Panc1 (cell line): ENCODE data around the gene TMEM39B. TPM values are rescaled to one million over a fixed set of nuclear protein-coding genes. Genes with fewer than 3 reads are reported as not detected.

Source experiments
- ATAC-seq: fragments of 200-7000 bp; cut with Tn5 transposase; 2 replicates; pipeline ENCODE4 v1.9.1; 2020; ENCODE audit warnings: mild to moderate bottlenecking, moderate library complexity
- BruUV-seq: library from RNA; stranded (reverse); fragments of 400-500 nt; replicated peaks from 2 replicates; lab custom pipeline; 2021; lab: Mats Ljungman, UMichigan
- CTCF ChIA-PET: fragments of 300-600 bp; sonication (Branson Sonifier 250); formaldehyde crosslinking; loops from one replicate; lab custom pipeline; 2022; ENCODE audit warnings: antibody characterized with exemption; lab: Charles Lee
- POLR2A ChIA-PET: fragments of 300-600 bp; sonication (Branson Sonifier 250); formaldehyde crosslinking; loops from one replicate; lab custom pipeline; 2022; ENCODE audit warnings: antibody characterized with exemption; lab: Charles Lee
- DNase-seq: peaks from one replicate; pipeline ENCODE4 v3.0.0-alpha.2; 2010; ENCODE audit warnings: low read depth, low spot score
- H3K27ac ChIP-seq: 2 replicates; pipeline ENCODE4 v1.5.1; 2011; ENCODE audit warnings: mild to moderate bottlenecking, low read length, inconsistent platforms
- H3K27me3 ChIP-seq: fragments of 200-500 bp; sonication (Bioruptor generic); 2 replicates; pipeline ENCODE4 v1.6.0; 2014; ENCODE audit warnings: low read length, inconsistent platforms; ENCODE audit not compliant: control insufficient read depth, insufficient read depth
- H3K36me3 ChIP-seq: fragments of 200-500 bp; sonication (Bioruptor generic); 2 replicates; pipeline ENCODE4 v1.5.1; 2014; ENCODE audit warnings: inconsistent platforms, mild to moderate bottlenecking, low read length, moderate library complexity; ENCODE audit not compliant: control insufficient read depth, insufficient read depth
- H3K4me1 ChIP-seq: 2 replicates; pipeline ENCODE4 v1.5.1; 2011; ENCODE audit warnings: inconsistent platforms, mild to moderate bottlenecking, low read length, moderate library complexity; ENCODE audit not compliant: control insufficient read depth, insufficient read depth
- H3K4me3 ChIP-seq, 2 experiments: 2 replicates each; pipeline ENCODE4 v1.5.1; 2011 to 2012; ENCODE audit warnings: low read depth in 2 of 2, low read length in 2 of 2, mild to moderate bottlenecking in 2 of 2, inconsistent platforms in 1 of 2, moderate library complexity in 1 of 2
- H3K9me3 ChIP-seq: fragments of 200-500 bp; sonication (Bioruptor generic); 2 replicates; pipeline ENCODE4 v1.5.1; 2014; ENCODE audit warnings: low read depth, mild to moderate bottlenecking, inconsistent platforms, low read length, moderate library complexity; ENCODE audit not compliant: control insufficient read depth, insufficient read depth
- POLR2AphosphoS5 ChIP-seq: IDR thresholded peaks from 2 replicates; pipeline ENCODE4 v1.6.1; 2012; ENCODE audit warnings: mild to moderate bottlenecking, low read depth, low read length, moderate library complexity
- REST ChIP-seq, 2 experiments: IDR thresholded peaks; 2 replicates each; pipeline ENCODE4 v1.6.1; 2011 to 2012; ENCODE audit warnings: low read depth in 2 of 2, control low read depth in 1 of 2, low read length in 1 of 2, mild to moderate bottlenecking in 1 of 2, moderate library complexity in 1 of 2; ENCODE audit not compliant: insufficient read depth in 1 of 2
- SIN3A ChIP-seq: IDR thresholded peaks from 2 replicates; pipeline ENCODE4 v1.6.1; 2012; ENCODE audit warnings: low read depth, mild to moderate bottlenecking, low read length, moderate library complexity, borderline replicate concordance; ENCODE audit not compliant: insufficient read depth
- TCF7L2 ChIP-seq: IDR thresholded peaks from 2 replicates; pipeline ENCODE4 v1.6.1; 2011; ENCODE audit warnings: mild to moderate bottlenecking, low read depth, low read length, inconsistent platforms
- in situ Hi-C: cut with HindIII; loops from 2 replicates; pipeline ENCODE4 v1.10.0; 2016; ENCODE audit warnings: low sequenced_read_pairs, low pct_unique_long_range_greater_than_20kb
- intact Hi-C: fragments of 100-400 bp; cut with micrococcal nuclease; formaldehyde crosslinking; loops from one replicate; pipeline ENCODE4 v1.10.0; 2022; ENCODE audit not compliant: unreplicated experiment
- microRNA-seq: library from miRNA; unstranded; fragments of <30 nt; microRNA quantifications from one replicate; pipeline ENCODE4 v1.1.0, GENCODE V29; 2020; ENCODE audit not compliant: unreplicated experiment
- total RNA-seq: library from RNA; stranded (reverse); gene quantifications from one replicate; pipeline ENCODE4 v1.2.1, GENCODE V29; 2021; ENCODE audit not compliant: unreplicated experiment
- TF ChIP-seq, protein P1 (sequence below): fragments of 450-650 bp; IDR thresholded peaks from 2 replicates; pipeline ENCODE4 v1.5.1; 2017; ENCODE audit warnings: mild to moderate bottlenecking

The TMEM39B gene
- total RNA-seq, 1 experiment from 2014 or later = 35.0 TPM

- Histone ChIP-seq H3K36me3 (no peaks in the 10 kb centered on the region), H3K9me3 (no peaks in the 10 kb centered on the region), H3K27me3 (no peaks in the 10 kb centered on the region), H3K4me3 (no peak overlapping the region), H3K4me1 (peaks cover 6% of the 10 kb centered on the region; the same call in 1 of the 2 replicates), H3K27ac (no peak overlapping the region)
- ChIA-PET CTCF (no interaction called here), POLR2A (no interaction called here)
- DNase-seq = no peak
- peak; percentile 56 for ATAC-seq
- no TSS peak for BruUV-seq
- in situ Hi-C loops (no loop called here), intact Hi-C loops (no loop called here)
- no peak for TF ChIP-seq REST (IDR thresholded peaks at IDR 0.05; ENCODE audit: insufficient read depth in 1 of 2, low read depth in 2 of 2, low read length in 1 of 2)
- TF ChIP-seq, protein P1, sequence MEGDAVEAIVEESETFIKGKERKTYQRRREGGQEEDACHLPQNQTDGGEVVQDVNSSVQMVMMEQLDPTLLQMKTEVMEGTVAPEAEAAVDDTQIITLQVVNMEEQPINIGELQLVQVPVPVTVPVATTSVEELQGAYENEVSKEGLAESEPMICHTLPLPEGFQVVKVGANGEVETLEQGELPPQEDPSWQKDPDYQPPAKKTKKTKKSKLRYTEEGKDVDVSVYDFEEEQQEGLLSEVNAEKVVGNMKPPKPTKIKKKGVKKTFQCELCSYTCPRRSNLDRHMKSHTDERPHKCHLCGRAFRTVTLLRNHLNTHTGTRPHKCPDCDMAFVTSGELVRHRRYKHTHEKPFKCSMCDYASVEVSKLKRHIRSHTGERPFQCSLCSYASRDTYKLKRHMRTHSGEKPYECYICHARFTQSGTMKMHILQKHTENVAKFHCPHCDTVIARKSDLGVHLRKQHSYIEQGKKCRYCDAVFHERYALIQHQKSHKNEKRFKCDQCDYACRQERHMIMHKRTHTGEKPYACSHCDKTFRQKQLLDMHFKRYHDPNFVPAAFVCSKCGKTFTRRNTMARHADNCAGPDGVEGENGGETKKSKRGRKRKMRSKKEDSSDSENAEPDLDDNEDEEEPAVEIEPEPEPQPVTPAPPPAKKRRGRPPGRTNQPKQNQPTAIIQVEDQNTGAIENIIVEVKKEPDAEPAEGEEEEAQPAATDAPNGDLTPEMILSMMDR = no peak
- TF ChIP-seq TCF7L2 = no peak
Observed at GRCh38 chr1:32150847-32151246, 78.1 kb downstream of the TMEM39B start.

DNA sequence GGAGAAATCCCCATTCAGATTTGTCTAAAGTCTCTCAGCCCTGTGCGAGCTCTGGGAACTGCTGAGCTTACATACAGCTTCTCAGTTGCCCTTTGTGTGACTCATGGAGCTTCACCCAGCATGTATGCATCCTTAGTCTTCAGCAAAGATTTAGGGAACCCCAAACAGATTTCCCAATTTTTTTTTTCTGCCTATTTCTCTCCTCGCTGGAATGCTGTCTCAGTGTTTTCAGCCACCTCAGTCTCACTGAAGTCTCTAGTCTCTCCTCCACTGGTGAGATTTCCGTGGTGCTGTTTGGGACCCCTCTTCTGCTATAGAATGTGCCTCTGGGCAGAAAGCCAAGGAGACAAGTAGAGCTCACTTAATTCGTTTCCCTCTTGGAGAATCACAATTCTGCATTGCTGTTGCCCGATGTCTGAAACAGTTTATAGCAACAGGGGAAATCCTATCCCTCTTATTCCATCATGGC, 78.6 kb downstream of the TMEM39B start:
- Histone ChIP-seq H3K36me3 (no peaks in the 10 kb centered on the region), H3K27ac (peak overlapping the region; percentile 31), H3K4me1 (peaks cover 6% of the 10 kb centered on the region; the same call in 1 of the 2 replicates), H3K4me3 (no peak overlapping the region), H3K9me3 (no peaks in the 10 kb centered on the region), H3K27me3 (no peaks in the 10 kb centered on the region)
- TF ChIP-seq SIN3A = no peak
- TF ChIP-seq TCF7L2 = no peak
- TF ChIP-seq, protein P1 = no peak
- no peak for TF ChIP-seq REST (IDR thresholded peaks at IDR 0.05; ENCODE audit: insufficient read depth in 1 of 2, low read depth in 2 of 2, low read length in 1 of 2)
- TF ChIP-seq POLR2AphosphoS5 = no peak
- peak; percentile 73 for ATAC-seq
- CTCF ChIA-PET = no interaction called here
- in situ Hi-C loops = no loop called here
- no TSS peak for BruUV-seq
- POLR2A ChIA-PET = interaction anchor here (0.7 kb wide), 1 partner anchor 30 kb away, joined by 3 read pairs; no protein-coding TSS in a partner anchor
- intact Hi-C loops = no loop called here
- no peak for DNase-seq

Small RNA genes within 50 kb of the gene (microRNA-seq; reads per million reads assigned to microRNA genes)
- not detected for gene MIR5585

Other genes starting within 250 kb of the TMEM39B start
- gene PTP4A2, start 134.6 kb upstream of the TMEM39B start, total RNA-seq = 559 TPM
- 163 TPM for gene KHDRBS1, start 59.1 kb upstream of the TMEM39B start, total RNA-seq
- 116 TPM for gene KPNA6, start 35.1 kb downstream of the TMEM39B start, total RNA-seq
- gene TXLNA, start 106.7 kb downstream of the TMEM39B start, total RNA-seq = 115 TPM
- 10.8 TPM for gene CCDC28B, start 127.7 kb downstream of the TMEM39B start, total RNA-seq
- gene IQCC, start 132.7 kb downstream of the TMEM39B start, total RNA-seq = 4.4 TPM
- not detected for gene DCDC2B, start 136.2 kb downstream of the TMEM39B start, total RNA-seq
- 23.3 TPM for gene TMEM234, start 149.4 kb downstream of the TMEM39B start, total RNA-seq
- 294 TPM for gene EIF3I, start 149.5 kb downstream of the TMEM39B start, total RNA-seq
- gene FAM167B, start 174.3 kb downstream of the TMEM39B start, total RNA-seq = 1.9 TPM
- gene LCK, start 178.3 kb downstream of the TMEM39B start, total RNA-seq = 0.57 TPM
- 256 TPM for gene HDAC1, start 219.1 kb downstream of the TMEM39B start, total RNA-seq